Lung (tissue), 12 donors: ENCODE data around the gene PPM1L. TPM values are rescaled to one million over a fixed set of nuclear protein-coding genes. Genes with fewer than 3 reads are reported as not detected.

Source experiments
- ATAC-seq: fragments of 200-7000 bp; cut with Tn5 transposase; one replicate; pipeline ENCODE4 v1.9.1; 2020; ENCODE audit warnings: moderate number of reproducible peaks; ENCODE audit not compliant: insufficient read depth, low FRiP score
- DNase-seq, 3 donors: peaks; one replicate each; pipeline ENCODE4 v3.0.0-alpha.2; 2013 to 2017
- H3K27ac ChIP-seq, 2 donors: one replicate each; pipeline ENCODE4 v1.5.1; 2013; ENCODE audit warnings: mild to moderate bottlenecking in 2 of 2, moderate library complexity in 2 of 2, control low read depth in 1 of 2, inconsistent platforms in 1 of 2, low read depth in 1 of 2, low read length in 1 of 2
- H3K27me3 ChIP-seq, 3 donors: one replicate each; pipeline ENCODE4 v1.5.1; 2013; ENCODE audit warnings: low read length in 2 of 3; ENCODE audit not compliant: control insufficient read depth in 3 of 3, insufficient read depth in 3 of 3
- H3K36me3 ChIP-seq, 4 donors: one replicate each; pipeline ENCODE4 v1.5.1; 2013; ENCODE audit warnings: low read length in 4 of 4, mild to moderate bottlenecking in 1 of 4, moderate library complexity in 1 of 4; ENCODE audit not compliant: control insufficient read depth in 4 of 4, insufficient read depth in 4 of 4
- H3K4me1 ChIP-seq, 5 donors: one replicate each; pipeline ENCODE4 v1.5.1; 2013; ENCODE audit warnings: low read length in 5 of 5, mild to moderate bottlenecking in 2 of 5, moderate library complexity in 1 of 5; ENCODE audit not compliant: control insufficient read depth in 5 of 5, insufficient read depth in 5 of 5
- H3K4me3 ChIP-seq: one replicate; pipeline ENCODE4 v1.5.1; 2013; ENCODE audit warnings: mild to moderate bottlenecking, control low read depth, moderate library complexity
- H3K9ac ChIP-seq, 2 donors: one replicate each; pipeline ENCODE4 v1.5.1; 2013; ENCODE audit warnings: low read length in 2 of 2, control low read depth in 1 of 2; ENCODE audit not compliant: insufficient read depth in 1 of 2
- H3K9me3 ChIP-seq, 4 donors: one replicate each; pipeline ENCODE4 v1.5.1; 2013; ENCODE audit warnings: low read length in 3 of 4, mild to moderate bottlenecking in 1 of 4, moderate library complexity in 1 of 4; ENCODE audit not compliant: control insufficient read depth in 4 of 4, insufficient read depth in 3 of 4
- WGBS, 2 donors: extraction: QIAGEN DNeasy Blood & Tissue Kit; methylation state at CpG; one replicate each; pipeline ENCODE4 v1.1.7; 2013; 5-methylcytosine and 5-hydroxymethylcytosine counted together
- polyA plus RNA-seq, 2 donors: library from polyadenylated mRNA; stranded (reverse); fragments of 200-250 nt; gene quantifications; one replicate each; pipeline ENCODE4 v1.2.1, GENCODE V29; 2013
- total RNA-seq, 2 donors: library from RNA; depleted of rRNA in 1 of 2; stranded (reverse); fragments of >200 nt in 1 of 2; gene quantifications; one replicate each; pipeline ENCODE4 v1.2.1, GENCODE V29; 2014 to 2021
- TF ChIP-seq, protein P1 (sequence below): IDR thresholded peaks from 2 replicates; pipeline ENCODE4 v1.5.1; 2012; ENCODE audit warnings: mild to moderate bottlenecking; ENCODE audit errors: control extremely low read depth, extremely low read depth
- donor health status: control.
- donor health status: control.
- donor health status: Bipolar disorder and iron deficiency.
- donor health status: healthy.
- donor health status: DM: yes; HTN: yes; CAD: no.

PPM1L gene
- total and polyA plus RNA-seq, 4 donors = 1.5 to 17.7 (median 6.7) TPM

DNA sequence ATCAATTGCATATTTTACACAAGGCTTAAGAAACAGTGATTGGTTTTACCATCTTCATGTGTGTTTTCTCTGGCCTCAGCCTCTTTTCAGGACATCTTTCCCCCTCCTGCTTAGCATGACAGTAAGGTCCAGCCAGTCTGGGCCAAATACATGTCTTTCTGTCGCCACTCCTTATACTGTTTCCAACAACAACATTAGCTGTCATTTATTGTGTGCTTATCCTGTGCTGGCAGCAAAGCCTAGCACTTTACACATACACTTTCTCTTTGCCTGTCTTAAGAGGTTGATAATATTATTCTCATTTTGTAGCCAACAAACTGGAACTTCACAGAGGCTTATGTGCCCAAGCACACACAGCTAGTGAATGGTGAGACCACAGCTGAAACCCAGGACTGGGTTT is 311.3 kb downstream of the PPM1L start:
- 85 to 87% methylated on average over 1 of the region's 1 CpG for WGBS, 2 donors
- Histone ChIP-seq H3K27me3 (no peaks in the 10 kb centered on the region), H3K4me3 (no peak overlapping the region), H3K36me3 (no peaks in the 10 kb centered on the region), H3K4me1 (peaks cover 0 to 7% (median 0%) of the 10 kb centered on the region in 5 donors), H3K9me3 (no peaks in the 10 kb centered on the region), H3K9ac (no peak overlapping the region), H3K27ac (no peak overlapping the region)
- TF ChIP-seq, protein P1, sequence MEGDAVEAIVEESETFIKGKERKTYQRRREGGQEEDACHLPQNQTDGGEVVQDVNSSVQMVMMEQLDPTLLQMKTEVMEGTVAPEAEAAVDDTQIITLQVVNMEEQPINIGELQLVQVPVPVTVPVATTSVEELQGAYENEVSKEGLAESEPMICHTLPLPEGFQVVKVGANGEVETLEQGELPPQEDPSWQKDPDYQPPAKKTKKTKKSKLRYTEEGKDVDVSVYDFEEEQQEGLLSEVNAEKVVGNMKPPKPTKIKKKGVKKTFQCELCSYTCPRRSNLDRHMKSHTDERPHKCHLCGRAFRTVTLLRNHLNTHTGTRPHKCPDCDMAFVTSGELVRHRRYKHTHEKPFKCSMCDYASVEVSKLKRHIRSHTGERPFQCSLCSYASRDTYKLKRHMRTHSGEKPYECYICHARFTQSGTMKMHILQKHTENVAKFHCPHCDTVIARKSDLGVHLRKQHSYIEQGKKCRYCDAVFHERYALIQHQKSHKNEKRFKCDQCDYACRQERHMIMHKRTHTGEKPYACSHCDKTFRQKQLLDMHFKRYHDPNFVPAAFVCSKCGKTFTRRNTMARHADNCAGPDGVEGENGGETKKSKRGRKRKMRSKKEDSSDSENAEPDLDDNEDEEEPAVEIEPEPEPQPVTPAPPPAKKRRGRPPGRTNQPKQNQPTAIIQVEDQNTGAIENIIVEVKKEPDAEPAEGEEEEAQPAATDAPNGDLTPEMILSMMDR = no peak
- ATAC-seq (no peak), DNase-seq (no peak)

DNA sequence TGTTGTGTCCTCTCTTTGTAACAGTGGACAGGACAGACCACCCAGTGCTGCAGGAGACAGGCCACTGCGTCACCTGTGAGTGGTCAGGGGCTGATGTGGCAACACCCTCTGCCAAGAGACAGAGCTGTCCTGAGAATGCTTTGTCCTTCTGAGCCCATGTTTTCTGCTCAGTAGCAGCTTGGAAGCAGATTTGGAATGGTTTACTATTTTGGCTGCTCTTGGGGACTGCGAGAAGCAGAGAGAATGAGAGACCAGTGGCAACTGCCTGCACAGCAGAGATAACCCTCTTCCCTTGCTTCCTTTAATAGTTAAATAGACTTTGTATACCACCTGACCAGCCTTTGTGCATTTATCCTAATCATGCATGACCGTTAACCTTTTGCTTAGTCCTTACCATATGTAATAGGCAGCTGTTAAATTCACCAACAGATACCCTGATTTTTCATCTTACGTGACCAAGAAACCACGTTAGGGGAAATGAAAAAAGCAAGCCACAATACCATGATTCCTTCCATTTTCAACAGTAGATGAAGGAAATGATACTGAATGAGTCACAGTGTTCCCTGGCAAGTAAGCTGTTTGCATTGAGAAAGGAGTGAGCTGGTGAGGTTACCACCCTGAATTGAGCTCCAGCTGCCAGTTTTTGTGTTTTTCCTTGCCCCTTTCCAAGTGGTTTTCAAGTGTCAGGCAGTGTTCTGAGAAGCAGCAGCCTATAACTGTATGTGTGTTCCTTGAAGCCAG is 313.6 kb downstream of the PPM1L start:
- ATAC-seq = peak; percentile 72
- no peaks in the 10 kb centered on the region for H3K9me3 ChIP-seq
- TF ChIP-seq, protein P1 = no peak
- H3K9ac ChIP-seq = no peak overlapping the region
- DNase-seq = peak in 1 of 3 donors; percentile 20
- H3K27ac ChIP-seq = peak overlapping the region in 1 of 2 donors; percentile 13
- no peaks in the 10 kb centered on the region for H3K36me3 ChIP-seq
- 45 to 55% methylated on average over 5 of the region's 5 CpGs for WGBS, 2 donors
- H3K4me1 ChIP-seq = peaks cover 0 to 7% (median 0%) of the 10 kb centered on the region in 5 donors
- H3K27me3 ChIP-seq = no peaks in the 10 kb centered on the region
- no peak overlapping the region for H3K4me3 ChIP-seq

DNA sequence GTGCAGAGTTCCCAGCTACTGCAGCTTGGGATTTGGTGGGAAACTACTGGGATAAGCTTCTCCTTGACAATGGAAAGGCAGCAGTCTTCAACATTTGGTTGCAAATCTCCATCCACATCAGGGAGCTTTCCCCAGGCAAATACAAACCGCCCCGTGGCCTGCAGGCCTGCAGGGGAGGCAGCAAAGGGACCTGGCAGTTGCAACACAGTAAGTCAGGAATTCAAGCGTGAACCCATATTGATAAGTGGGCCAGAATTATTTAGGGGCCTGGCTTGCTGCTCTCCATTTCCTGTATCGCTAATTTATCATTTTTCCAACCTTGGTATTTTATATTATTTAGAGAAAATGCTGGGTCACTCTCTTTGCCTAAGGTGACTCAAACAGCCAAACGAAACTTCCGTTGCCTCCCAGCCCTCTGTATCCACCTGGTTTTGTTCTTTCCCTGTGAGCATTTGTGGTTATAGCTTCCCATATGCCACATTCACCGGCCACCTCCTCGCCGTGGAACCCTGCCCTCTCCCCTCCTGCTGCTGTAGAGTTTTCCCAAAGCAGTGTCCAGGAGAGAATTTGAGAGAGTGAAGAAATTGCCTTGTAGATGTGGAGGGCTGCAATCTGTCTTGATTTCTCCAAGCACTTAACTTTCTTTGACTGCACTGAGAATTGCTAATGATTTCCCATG is 314.4 kb downstream of the PPM1L start:
- no peak for ATAC-seq
- Histone ChIP-seq H3K27me3 (no peaks in the 10 kb centered on the region), H3K9ac (no peak overlapping the region), H3K9me3 (no peaks in the 10 kb centered on the region), H3K4me1 (peaks cover 0 to 7% (median 0%) of the 10 kb centered on the region in 5 donors), H3K4me3 (no peak overlapping the region), H3K36me3 (no peaks in the 10 kb centered on the region), H3K27ac (peak overlapping the region in 1 of 2 donors; percentile 13)
- 85 to 89% methylated on average over 9 of the region's 9 CpGs for WGBS, 2 donors
- TF ChIP-seq, protein P1 = no peak
- DNase-seq = no peak
